Gastrocnemius medialis (tissue), 4 donors: ENCODE results near the gene REEP1. TPM values are rescaled to one million over a fixed set of nuclear protein-coding genes. Genes with fewer than 3 reads are reported as not detected.

Experiments
- ATAC-seq, 2 donors: fragments of 150-250 bp; one replicate each; pipeline ENCODE4 v1.9.1; 2016
- DNase-seq, 2 donors: peaks; one replicate each; pipeline ENCODE4 v3.0.0-alpha.2; 2019
- H3K27ac ChIP-seq, 4 donors: fragments of 200-600 bp; sonication (generic); 1 replicate in 1 of 4; 2 replicates in 3 of 4; pipeline ENCODE4 v1.5.1; 2016 to 2018; ENCODE audit warnings: mild to moderate bottlenecking in 2 of 4, moderate library complexity in 1 of 4
- H3K27me3 ChIP-seq, 3 donors: fragments of 200-600 bp; sonication (generic) in 2 of 3; 1 replicate in 1 of 3; 2 replicates in 2 of 3; pipeline versions ENCODE4 v1.5.1 to v1.6.0; 2016 to 2019; ENCODE audit warnings: mild to moderate bottlenecking in 1 of 3, moderate library complexity in 1 of 3
- H3K36me3 ChIP-seq, 2 donors: fragments of 200-600 bp; sonication (generic) in 1 of 2; one replicate each; pipeline ENCODE4 v1.5.1; 2017 to 2018
- H3K4me1 ChIP-seq, 2 donors: fragments of 200-600 bp; sonication (generic) in 1 of 2; one replicate each; pipeline ENCODE4 v1.5.1; 2016 to 2017; ENCODE audit warnings: mild to moderate bottlenecking in 2 of 2
- H3K4me3 ChIP-seq, 4 donors: fragments of 200-600 bp; sonication (generic) in 3 of 4; 1 replicate in 1 of 4; 2 replicates in 3 of 4; pipeline ENCODE4 v1.5.1; 2016 to 2019; ENCODE audit warnings: mild to moderate bottlenecking in 2 of 4
- H3K9me3 ChIP-seq, 3 donors: fragments of 200-600 bp; sonication (generic) in 2 of 3; 1 replicate in 1 of 3; 2 replicates in 2 of 3; pipeline ENCODE4 v1.5.1; 2016 to 2019
- CTCF ChIP-seq, 5 experiments: fragments of 450-650 bp in 3 of 5; fragments of 200-600 bp in 2 of 5; sonication (generic) in 2 of 5; IDR thresholded peaks in 4 of 5; conservative IDR thresholded peaks in 1 of 5; 1 replicate in 4 of 5; 2 replicates in 1 of 5; pipeline ENCODE4 v1.5.1; 2016 to 2019; ENCODE audit warnings: antibody characterized with exemption in 5 of 5, mild to moderate bottlenecking in 3 of 5, moderate library complexity in 3 of 5
- POLR2A ChIP-seq, 2 donors: fragments of 450-650 bp; IDR thresholded peaks; one replicate each; pipeline ENCODE4 v1.6.1; 2017; ENCODE audit warnings: antibody characterized with exemption in 2 of 2, mild to moderate bottlenecking in 2 of 2, moderate library complexity in 2 of 2
- in situ Hi-C, 4 donors: fragments of 200-750 bp; cut with MboI; loops; one replicate each; pipeline versions ENCODE4 v1.15.0 to v1.8.0; 2017; ENCODE audit warnings: low sequenced_read_pairs in 4 of 4
- intact Hi-C: fragments of 100-400 bp; cut with DNase I; formaldehyde crosslinking; loops from one replicate; pipeline ENCODE4 v1.15.1; 2023; ENCODE audit warnings: low total_unique reads
- total RNA-seq, 4 donors: library from RNA; depleted of rRNA; stranded (reverse); fragments of >200 nt; gene quantifications; one replicate each; pipeline versions ENCODE4 v1.1.0 to v1.2.3, GENCODE V29; 2016

Gene REEP1
- 10 to 100 TPM in 1 of 4 donors, 1 to 10 TPM in 3; 4.2 to 16.0 (median 6.3) TPM for total RNA-seq

- Histone ChIP-seq H3K4me1 (peaks cover 16 to 22% of the 10 kb centered on the region in 2 donors), H3K27ac (peak within 1 kb of the TSS; percentile 70 to 88 (median 76)), H3K9me3 (no peaks in the 10 kb centered on the region), H3K36me3 (no peaks in the 10 kb centered on the region), H3K4me3 (peak within 1 kb of the TSS; percentile 57 to 66 (median 64)), H3K27me3 (no peaks in the 10 kb centered on the region)
- DNase-seq (peak; percentile 31 to 64), ATAC-seq (peak; percentile 90)
- intact Hi-C loops (no loop called here), in situ Hi-C loops (no loop called here)
- TF ChIP-seq CTCF (IDR thresholded peaks at IDR 0.05 in 4 of 5, conservative IDR thresholded peaks at IDR 0.05 in 1 of 5), result no peak
- TF ChIP-seq POLR2A (IDR thresholded peaks at IDR 0.05), result peak; percentile 58 to 60
Observed at GRCh38 chr2:86337244-86337835, at the start of gene REEP1. REEP1 (minus strand) TSS chr2:86337626; CDS start chr2:86337510, 116 bp downstream.

GRCh38 chr2:86383844-86384243 lies 46.4 kb upstream of the REEP1 start:
- in situ Hi-C loops (no loop called here), intact Hi-C loops (no loop called here)
- no peak for DNase-seq
- H3K4me3 ChIP-seq, result no peak overlapping the region
- ATAC-seq, result peak in 1 of 2 donors; percentile 39
- H3K4me1 ChIP-seq, result peaks cover 0 to 3% of the 10 kb centered on the region in 2 donors
- H3K27me3 ChIP-seq, result no peaks in the 10 kb centered on the region
- TF ChIP-seq POLR2A (IDR thresholded peaks at IDR 0.05) (no peak), CTCF (IDR thresholded peaks at IDR 0.05 in 4 of 5, conservative IDR thresholded peaks at IDR 0.05 in 1 of 5) (no peak)
- H3K27ac ChIP-seq, result no peak overlapping the region
- H3K9me3 ChIP-seq, result no peaks in the 10 kb centered on the region
- no peaks in the 10 kb centered on the region for H3K36me3 ChIP-seq

GRCh38 chr2:86382698-86383097 lies 45.3 kb upstream of the REEP1 start:
- peaks cover 0 to 3% of the 10 kb centered on the region in 2 donors for H3K4me1 ChIP-seq
- no peak overlapping the region for H3K4me3 ChIP-seq
- H3K36me3 ChIP-seq, result no peaks in the 10 kb centered on the region
- no peak for DNase-seq
- H3K27me3 ChIP-seq, result no peaks in the 10 kb centered on the region
- no peak overlapping the region for H3K27ac ChIP-seq
- intact Hi-C loops, result no loop called here
- no peak for TF ChIP-seq CTCF (IDR thresholded peaks at IDR 0.05 in 4 of 5, conservative IDR thresholded peaks at IDR 0.05 in 1 of 5)
- no peak for TF ChIP-seq POLR2A (IDR thresholded peaks at IDR 0.05)
- no peaks in the 10 kb centered on the region for H3K9me3 ChIP-seq
- in situ Hi-C loops, result no loop called here
- ATAC-seq, result no peak

GRCh38 chr2:86382108-86382507 lies 44.7 kb upstream of the REEP1 start:
- no peak overlapping the region for H3K27ac ChIP-seq
- TF ChIP-seq CTCF (IDR thresholded peaks at IDR 0.05 in 4 of 5, conservative IDR thresholded peaks at IDR 0.05 in 1 of 5) (no peak), POLR2A (IDR thresholded peaks at IDR 0.05) (no peak)
- ATAC-seq, result no peak

GRCh38 chr2:86378469-86378868 lies 41.0 kb upstream of the REEP1 start:
- intact Hi-C loops, result no loop called here
- DNase-seq, result no peak
- H3K4me1 ChIP-seq, result peaks cover 0 to 3% of the 10 kb centered on the region in 2 donors
- no peaks in the 10 kb centered on the region for H3K36me3 ChIP-seq
- no peak for ATAC-seq
- H3K27me3 ChIP-seq, result no peaks in the 10 kb centered on the region
- H3K27ac ChIP-seq, result no peak overlapping the region
- TF ChIP-seq CTCF (IDR thresholded peaks at IDR 0.05 in 4 of 5, conservative IDR thresholded peaks at IDR 0.05 in 1 of 5), result no peak
- TF ChIP-seq POLR2A (IDR thresholded peaks at IDR 0.05), result no peak
- in situ Hi-C loops, result no loop called here
- H3K9me3 ChIP-seq, result no peaks in the 10 kb centered on the region
- H3K4me3 ChIP-seq, result no peak overlapping the region

More at GRCh38 chr2:86382108-86382507, 44.7 kb upstream of the REEP1 start:
- Histone ChIP-seq H3K27me3 (no peaks in the 10 kb centered on the region), H3K36me3 (no peaks in the 10 kb centered on the region), H3K9me3 (no peaks in the 10 kb centered on the region), H3K4me3 (no peak overlapping the region), H3K4me1 (peaks cover 0 to 3% of the 10 kb centered on the region in 2 donors)
- intact Hi-C loops, result no loop called here
- no peak for DNase-seq
- in situ Hi-C loops, result no loop called here
